H9 (cell line): ENCODE measurements around the gene CDH13. TPM values are rescaled to one million over a fixed set of nuclear protein-coding genes. Genes with fewer than 3 reads are reported as not detected.

ENCODE experiments used
- DNase-seq: peaks from one replicate; pipeline ENCODE4 v3.0.0-alpha.2; 2017
- H2AFZ ChIP-seq: one replicate; pipeline ENCODE4 v1.6.1; 2013; ENCODE audit warnings: mild to moderate bottlenecking, low read length, control low read depth, moderate library complexity
- H2AK5ac ChIP-seq: 2 replicates; pipeline ENCODE4 v1.6.1; 2013; ENCODE audit warnings: low read length, control low read depth, mixed read lengths; ENCODE audit not compliant: insufficient read length
- H2BK120ac ChIP-seq: one replicate; pipeline ENCODE4 v1.6.1; 2013; ENCODE audit warnings: low read depth, mild to moderate bottlenecking, low read length, control low read depth, inconsistent platforms; ENCODE audit not compliant: poor library complexity, severe bottlenecking
- H2BK12ac ChIP-seq: 2 replicates; pipeline ENCODE4 v1.6.1; 2013; ENCODE audit warnings: low read length, control low read depth, mixed read lengths, low read depth; ENCODE audit not compliant: insufficient read length
- H2BK15ac ChIP-seq: 2 replicates; pipeline ENCODE4 v1.6.1; 2013; ENCODE audit warnings: low read depth, low read length, control low read depth
- H2BK20ac ChIP-seq: one replicate; pipeline ENCODE4 v1.6.1; 2013; ENCODE audit warnings: low read depth, mild to moderate bottlenecking, low read length, control low read depth, inconsistent platforms; ENCODE audit not compliant: poor library complexity, severe bottlenecking
- H2BK5ac ChIP-seq: 2 replicates; pipeline ENCODE4 v1.6.1; 2013; ENCODE audit warnings: low read length, control low read depth, mixed read lengths; ENCODE audit not compliant: insufficient read length
- H3K14ac ChIP-seq: 2 replicates; pipeline ENCODE4 v1.6.1; 2013; ENCODE audit warnings: low read length, control low read depth; ENCODE audit not compliant: insufficient read depth
- H3K18ac ChIP-seq: 2 replicates; pipeline ENCODE4 v1.6.1; 2013; ENCODE audit warnings: low read depth, mild to moderate bottlenecking, mixed read lengths, low read length, control low read depth; ENCODE audit not compliant: insufficient read length
- H3K23ac ChIP-seq: 2 replicates; pipeline ENCODE4 v1.6.1; 2013; ENCODE audit warnings: low read length, control low read depth, mixed read lengths, low read depth; ENCODE audit not compliant: insufficient read length
- H3K23me2 ChIP-seq: 2 replicates; pipeline ENCODE4 v1.6.1; 2013; ENCODE audit warnings: low read depth, mild to moderate bottlenecking, mixed read lengths, low read length, control low read depth; ENCODE audit not compliant: insufficient read length, poor library complexity, severe bottlenecking
- H3K27ac ChIP-seq: 2 replicates; pipeline ENCODE4 v1.5.1; 2013; ENCODE audit warnings: low read length, control low read depth, mixed read lengths, low read depth; ENCODE audit not compliant: insufficient read length
- H3K27me3 ChIP-seq: 2 replicates; pipeline ENCODE4 v1.6.1; 2013; ENCODE audit warnings: low read length, control low read depth, inconsistent platforms; ENCODE audit not compliant: insufficient read depth
- H3K4ac ChIP-seq: 2 replicates; pipeline ENCODE4 v1.6.1; 2013; ENCODE audit warnings: low read depth, mild to moderate bottlenecking, control low read depth, inconsistent platforms, low read length, moderate library complexity
- H3K4me1 ChIP-seq: 2 replicates; pipeline ENCODE4 v1.6.1; 2013; ENCODE audit warnings: low read length, control low read depth, inconsistent platforms; ENCODE audit not compliant: insufficient read depth
- H3K4me2 ChIP-seq: 2 replicates; pipeline ENCODE4 v1.6.1; 2013; ENCODE audit warnings: low read length, control low read depth, mixed read lengths; ENCODE audit not compliant: insufficient read length, insufficient read depth
- H3K56ac ChIP-seq: 2 replicates; pipeline ENCODE4 v1.6.1; 2013; ENCODE audit warnings: low read depth, mild to moderate bottlenecking, mixed read lengths, low read length, control low read depth; ENCODE audit not compliant: insufficient read length
- H3K79me1 ChIP-seq: 2 replicates; pipeline ENCODE4 v1.6.1; 2013; ENCODE audit warnings: low read depth, mild to moderate bottlenecking, moderate library complexity, low read length, control low read depth, inconsistent platforms; ENCODE audit not compliant: insufficient read depth, poor library complexity, severe bottlenecking
- H3K79me2 ChIP-seq: 2 replicates; pipeline ENCODE4 v1.6.1; 2013; ENCODE audit warnings: low read length, control low read depth, inconsistent platforms; ENCODE audit not compliant: insufficient read depth
- H3K9ac ChIP-seq: 2 replicates; pipeline ENCODE4 v1.6.1; 2013; ENCODE audit warnings: low read length, control low read depth, mixed read lengths; ENCODE audit not compliant: insufficient read length; ENCODE audit errors: extremely low read depth
- H3K9me3 ChIP-seq: one replicate; pipeline ENCODE4 v1.6.1; 2013; ENCODE audit warnings: low read depth, low read length, inconsistent platforms; ENCODE audit not compliant: control insufficient read depth
- H3T11ph ChIP-seq: one replicate; pipeline ENCODE4 v1.6.1; 2013; ENCODE audit warnings: mild to moderate bottlenecking, low read length, control low read depth, inconsistent platforms
- H4K20me1 ChIP-seq: one replicate; pipeline ENCODE4 v1.6.1; 2013; ENCODE audit not compliant: control insufficient read depth, insufficient read length, insufficient read depth
- H4K5ac ChIP-seq: 2 replicates; pipeline ENCODE4 v1.6.1; 2013; ENCODE audit warnings: low read depth, mild to moderate bottlenecking, mixed read lengths, low read length, control low read depth; ENCODE audit not compliant: insufficient read length
- H4K8ac ChIP-seq: replicated peaks from 2 replicates; pipeline ENCODE4 v1.6.1; 2013; ENCODE audit warnings: low read length, control low read depth, mixed read lengths, low read depth; ENCODE audit not compliant: insufficient read length
- H4K91ac ChIP-seq: 2 replicates; pipeline ENCODE4 v1.6.1; 2013; ENCODE audit warnings: low read depth, mild to moderate bottlenecking, moderate library complexity, mixed read lengths, low read length, control low read depth; ENCODE audit not compliant: insufficient read length
- H3K27ac Mint-ChIP-seq, 3 experiments: 2 replicates in 2 of 3; 3 replicates in 1 of 3; pipeline ENCODE4 v1.8.0; 2020 to 2021; ENCODE audit warnings: mixed read lengths in 3 of 3, mild to moderate bottlenecking in 1 of 3, moderate library complexity in 1 of 3
- H3K27me3 Mint-ChIP-seq: 2 replicates; pipeline ENCODE4 v1.8.0; 2021; ENCODE audit warnings: low read depth, mild to moderate bottlenecking, moderate library complexity, mixed read lengths
- H3K36me3 Mint-ChIP-seq, 3 experiments: 2 replicates in 2 of 3; 3 replicates in 1 of 3; pipeline ENCODE4 v1.8.0; 2020 to 2021; ENCODE audit warnings: low read depth in 3 of 3, mixed read lengths in 3 of 3; ENCODE audit not compliant: insufficient read depth in 1 of 3
- H3K4me1 Mint-ChIP-seq, 2 experiments: 2 replicates each; pipeline ENCODE4 v1.8.0; 2020; ENCODE audit warnings: mixed read lengths in 2 of 2
- H3K4me3 Mint-ChIP-seq, 2 experiments: 2 replicates in 1 of 2; 3 replicates in 1 of 2; pipeline ENCODE4 v1.8.0; 2020 to 2021; ENCODE audit warnings: mild to moderate bottlenecking in 2 of 2, mixed read lengths in 2 of 2, moderate library complexity in 1 of 2
- H3K9me3 Mint-ChIP-seq, 2 experiments: 2 replicates in 1 of 2; 3 replicates in 1 of 2; pipeline ENCODE4 v1.8.0; 2020; ENCODE audit warnings: mild to moderate bottlenecking in 2 of 2, mixed read lengths in 2 of 2, moderate library complexity in 1 of 2
- CTCF ChIP-seq: fragments of 200-600 bp; sonication (generic); conservative IDR thresholded peaks from 3 replicates; pipeline ENCODE4 v1.8.0; 2021; ENCODE audit warnings: antibody characterized with exemption, mild to moderate bottlenecking
- WGBS: extraction: QIAGEN DNeasy Blood & Tissue Kit; methylation state at CpG from one replicate; pipeline ENCODE4 v1.1.7; 2013; ENCODE audit warnings: missing lambda C conversion rate, low lambda C conversion rate, mixed read lengths; ENCODE audit not compliant: insufficient read length; ENCODE audit errors: extremely low coverage; 5-methylcytosine and 5-hydroxymethylcytosine counted together
- total RNA-seq: library from RNA; stranded (reverse); gene quantifications from 2 replicates; pipeline ENCODE4 v1.2.1, GENCODE V29; 2021

The CDH13 gene
- total RNA-seq, 1 experiment from 2014 or later = 1.5 TPM

GRCh38 chr16:82589407-82589806 is 37.4 kb upstream of the CDH13 start:
- TF ChIP-seq CTCF = no peak
- H4K20me1 ChIP-seq = no peaks in the 10 kb centered on the region
- no peak overlapping the region for H3K27ac ChIP-seq
- no peaks in the 10 kb centered on the region for H3K79me2 ChIP-seq
- no peak overlapping the region for H3K56ac ChIP-seq
- H3K9ac ChIP-seq = no peak overlapping the region
- no peak overlapping the region for H2AFZ ChIP-seq
- Mint-ChIP-seq H3K36me3 (peaks cover 0 to 2% (median 0%) of the 10 kb centered on the region in 3 experiments; a peak in 1 of 7 replicates), H3K9me3 (no peaks in the 10 kb centered on the region; a peak in 2 of 5 replicates), H3K4me3 (no peak overlapping the region; a peak in 1 of 5 replicates), H3K27me3 (peaks cover 2% of the 10 kb centered on the region), H3K4me1 (peaks cover 0 to 4% of the 10 kb centered on the region in 2 experiments; a peak in 1 of 4 replicates), H3K27ac (no peak overlapping the region)
- no peak overlapping the region for H2BK12ac ChIP-seq
- no peak overlapping the region for H2AK5ac ChIP-seq
- H3K23me2 ChIP-seq = no peaks in the 10 kb centered on the region
- no peak overlapping the region for H4K5ac ChIP-seq
- no peaks in the 10 kb centered on the region for H3K27me3 ChIP-seq
- H2BK120ac ChIP-seq = no peak overlapping the region
- H3K23ac ChIP-seq = no peak overlapping the region
- no peak overlapping the region for H3K4me2 ChIP-seq
- no peaks in the 10 kb centered on the region for H3K9me3 ChIP-seq
- no peak overlapping the region for H3K18ac ChIP-seq
- H2BK15ac ChIP-seq = no peak overlapping the region
- no peak overlapping the region for H3K4ac ChIP-seq
- H3K14ac ChIP-seq = no peak overlapping the region
- no CpG with 5 or more reads among the region's 9 CpGs for WGBS
- H3T11ph ChIP-seq = no peak overlapping the region
- no peaks in the 10 kb centered on the region for H3K4me1 ChIP-seq
- no peak overlapping the region for H4K91ac ChIP-seq
- H4K8ac ChIP-seq = no peak overlapping the region
- no peak overlapping the region for H2BK5ac ChIP-seq
- H2BK20ac ChIP-seq = no peak overlapping the region
- H3K79me1 ChIP-seq = no peaks in the 10 kb centered on the region
- DNase-seq = no peak
